NB4 (cell line): Measurements from ENCODE around the gene MARCHF11.

Experiments
- DNase-seq: peaks from one replicate; pipeline ENCODE4 v3.0.0; 2010; ENCODE audit warnings: low read depth
- H3K4me3 ChIP-seq: one replicate; pipeline ENCODE4 v1.5.1; 2011; ENCODE audit warnings: mild to moderate bottlenecking, low read depth, low read length, moderate library complexity
- CTCF ChIP-seq: IDR thresholded peaks from one replicate; pipeline ENCODE4 v1.5.1; 2012; ENCODE audit warnings: low read depth, low read length
- MAX ChIP-seq: IDR thresholded peaks from 2 replicates; pipeline ENCODE4 v1.6.1; 2011; ENCODE audit warnings: low read depth, low read length
- MYC ChIP-seq: IDR thresholded peaks from 2 replicates; pipeline ENCODE4 v1.6.1; 2011; ENCODE audit warnings: low read depth, low read length
- POLR2A ChIP-seq: IDR thresholded peaks from 2 replicates; pipeline ENCODE4 v1.6.1; 2011; ENCODE audit warnings: mild to moderate bottlenecking; ENCODE audit not compliant: insufficient read length; ENCODE audit errors: extremely low read depth

The MARCHF11 gene

GRCh38 chr5:16066320-16066719 lies 113.3 kb downstream of the MARCHF11 start:
- H3K4me3 ChIP-seq: no peak overlapping the region
- DNase-seq: no peak
- TF ChIP-seq CTCF (no peak), POLR2A (no peak), MYC (no peak), MAX (no peak)

GRCh38 chr5:16065831-16066230 lies 113.8 kb downstream of the MARCHF11 start:
- no peak overlapping the region for H3K4me3 ChIP-seq
- TF ChIP-seq MYC (no peak), CTCF (no peak), POLR2A (no peak), MAX (no peak)
- DNase-seq: no peak

GRCh38 chr5:16064135-16064893 lies 115.3 kb downstream of the MARCHF11 start:
- H3K4me3 ChIP-seq: no peak overlapping the region
- DNase-seq: no peak
- TF ChIP-seq CTCF: no peak
- TF ChIP-seq MAX: no peak
- no peak for TF ChIP-seq MYC
- no peak for TF ChIP-seq POLR2A

- DNase-seq: no peak
- TF ChIP-seq POLR2A (no peak), CTCF (no peak), MAX (no peak), MYC (no peak)
- no peak overlapping the region for H3K4me3 ChIP-seq
Observed at GRCh38 chr5:16061163-16061562, 118.4 kb downstream of the MARCHF11 start.

- no peak for DNase-seq
Observed at GRCh38 chr5:16057277-16057676, 122.3 kb downstream of the MARCHF11 start.

More at GRCh38 chr5:16057277-16057676, 122.3 kb downstream of the MARCHF11 start:
- H3K4me3 ChIP-seq: no peak overlapping the region
- no peak for TF ChIP-seq MYC
- TF ChIP-seq POLR2A: no peak
- TF ChIP-seq CTCF: no peak
- TF ChIP-seq MAX: no peak
